C1 segment of cervical spinal cord (tissue), 14 donors: ENCODE data around the gene RAB3C.
"Not testable (repeated sequence)": the region's sequence is repeated elsewhere in the genome, so short reads cannot be mapped to it uniquely, and the experiment has no call there.

Experiments used
- DNase-seq, 14 donors: peaks; one replicate each; lab custom pipeline; 2025; lab: John Stamatoyannopoulos, UW

Gene RAB3C

DNA sequence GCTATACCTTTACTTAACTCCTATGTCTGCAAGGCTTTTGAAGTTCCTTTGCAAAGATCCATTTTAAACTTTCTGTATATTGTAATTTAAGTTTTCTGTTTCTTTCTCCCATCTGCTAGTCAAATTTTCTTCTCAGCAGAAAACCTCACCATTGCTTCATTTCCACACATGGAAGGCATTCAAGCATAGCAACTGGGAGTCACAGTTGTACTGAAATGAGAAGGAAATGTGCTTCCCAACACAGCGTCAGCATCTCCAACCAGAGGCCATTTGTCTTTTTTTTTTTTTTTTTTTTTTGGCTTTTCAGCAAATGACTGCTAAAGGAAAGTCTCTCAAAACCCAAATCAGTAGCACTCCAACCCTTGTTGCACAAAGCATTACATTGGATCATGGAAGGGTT lies 92.5 kb downstream of the RAB3C start:
- no peak for DNase-seq

DNA sequence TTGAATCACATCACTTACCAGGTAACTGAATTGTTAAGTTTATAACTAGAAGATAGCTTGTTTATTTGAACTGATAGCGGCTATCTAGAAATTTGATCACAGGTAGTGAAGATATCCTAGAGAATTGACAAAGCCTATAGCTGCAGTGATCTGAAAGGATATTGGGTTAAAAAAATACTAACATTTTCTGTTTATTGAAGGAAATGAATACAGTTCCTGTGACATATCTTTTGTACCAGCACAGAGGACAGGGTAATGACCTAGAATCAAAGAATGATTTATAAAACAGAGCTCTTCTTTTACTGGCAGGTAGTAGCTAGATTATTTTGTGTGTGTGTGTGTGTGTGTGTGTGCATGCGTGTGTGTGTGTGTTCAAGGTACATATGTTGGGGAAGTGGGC lies 94.8 kb downstream of the RAB3C start:
- DNase-seq, result no peak

DNA sequence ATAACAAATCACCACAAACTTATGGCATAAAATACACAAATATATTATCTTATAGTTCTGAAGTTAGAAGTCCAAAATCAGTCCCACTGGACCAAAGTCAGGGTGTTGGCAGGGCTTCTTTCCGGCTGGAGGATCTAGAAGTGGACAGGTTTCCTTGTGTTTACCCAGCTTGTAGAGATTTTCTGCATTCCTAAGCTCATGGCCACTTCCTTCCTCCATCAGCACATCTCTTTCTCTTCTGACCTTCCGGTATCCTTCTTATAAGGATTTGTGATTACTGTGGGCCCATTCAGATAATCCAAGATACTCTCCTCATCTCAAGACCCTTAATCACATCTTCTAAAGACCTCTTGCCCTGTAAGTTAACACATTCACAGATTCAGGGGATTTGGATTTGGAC lies 97.6 kb downstream of the RAB3C start:
- no peak for DNase-seq

DNA sequence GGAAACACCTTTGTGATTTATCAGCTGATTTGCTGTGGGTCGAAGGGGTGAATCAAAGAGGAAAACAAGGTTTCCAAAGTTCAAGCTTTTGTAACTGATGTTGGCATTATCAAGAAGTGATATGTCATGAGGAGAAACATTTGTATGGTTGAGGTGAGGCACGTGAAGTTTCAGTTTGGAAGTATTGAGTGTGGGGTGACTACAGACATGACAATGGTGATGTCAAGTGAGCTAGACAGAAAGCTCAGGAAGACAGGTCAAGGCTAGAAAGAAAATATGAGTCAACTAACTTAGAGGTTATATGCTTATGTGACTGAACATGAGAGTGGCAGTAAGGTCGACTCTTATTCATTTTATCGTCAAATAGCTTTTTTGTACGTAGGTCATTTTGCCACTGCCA lies 99.1 kb downstream of the RAB3C start:
- DNase-seq, result no peak

DNA sequence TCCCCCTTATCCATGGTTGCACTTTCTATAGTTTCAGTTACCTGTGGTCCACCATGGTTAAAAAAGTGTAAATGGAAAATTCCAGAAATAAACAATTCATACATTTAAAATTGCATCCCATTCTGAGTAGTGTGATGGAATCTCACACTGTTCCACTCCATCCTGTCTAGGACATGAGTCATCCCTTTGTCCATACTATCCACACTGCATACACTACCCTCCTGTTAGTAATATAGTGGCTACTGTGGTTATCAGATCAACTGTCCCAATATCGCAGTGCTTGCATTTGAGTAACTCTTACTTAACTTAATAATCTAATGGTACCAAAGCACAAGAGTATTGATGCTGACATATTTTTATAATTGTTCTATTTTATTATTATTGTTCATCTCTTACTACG lies 100.7 kb downstream of the RAB3C start:
- no peak for DNase-seq

DNA sequence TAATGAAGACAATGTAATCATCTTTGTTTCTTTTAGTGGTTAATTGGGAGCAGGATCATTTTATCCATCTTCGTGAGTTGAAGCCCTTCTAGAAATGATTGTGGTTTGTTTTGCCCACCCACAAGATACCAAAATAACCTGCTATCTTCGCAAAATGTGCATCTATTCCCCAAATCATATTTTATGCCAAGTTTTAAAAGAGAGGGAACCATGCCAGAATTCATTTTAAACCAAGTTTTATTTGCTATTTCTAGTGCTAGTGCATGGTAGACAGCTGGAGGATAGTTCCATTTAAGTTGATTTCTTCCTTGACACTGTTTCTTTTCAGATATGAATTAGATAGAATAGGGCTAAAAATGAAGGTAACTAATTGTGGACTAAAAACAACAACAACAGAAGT lies 104.2 kb downstream of the RAB3C start:
- no peak for DNase-seq

DNA sequence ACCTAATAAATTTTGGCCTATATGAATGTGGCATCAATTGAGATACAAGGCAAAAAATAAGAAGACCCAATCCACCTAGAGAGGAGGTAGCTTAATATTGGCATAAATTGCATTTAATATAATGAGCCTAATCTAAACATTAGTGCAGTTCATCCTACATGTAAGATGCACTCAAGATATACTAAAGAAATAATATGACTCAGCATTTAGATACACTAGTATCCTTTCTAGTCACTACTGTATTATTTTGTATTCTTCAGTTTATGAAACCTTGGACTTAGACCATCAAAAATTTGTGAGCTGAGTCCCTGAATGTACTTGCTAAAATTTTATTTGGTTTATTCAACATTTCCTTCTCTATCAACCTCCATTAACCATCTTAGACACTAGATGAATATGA lies 104.7 kb downstream of the RAB3C start:
- DNase-seq, result no peak

DNA sequence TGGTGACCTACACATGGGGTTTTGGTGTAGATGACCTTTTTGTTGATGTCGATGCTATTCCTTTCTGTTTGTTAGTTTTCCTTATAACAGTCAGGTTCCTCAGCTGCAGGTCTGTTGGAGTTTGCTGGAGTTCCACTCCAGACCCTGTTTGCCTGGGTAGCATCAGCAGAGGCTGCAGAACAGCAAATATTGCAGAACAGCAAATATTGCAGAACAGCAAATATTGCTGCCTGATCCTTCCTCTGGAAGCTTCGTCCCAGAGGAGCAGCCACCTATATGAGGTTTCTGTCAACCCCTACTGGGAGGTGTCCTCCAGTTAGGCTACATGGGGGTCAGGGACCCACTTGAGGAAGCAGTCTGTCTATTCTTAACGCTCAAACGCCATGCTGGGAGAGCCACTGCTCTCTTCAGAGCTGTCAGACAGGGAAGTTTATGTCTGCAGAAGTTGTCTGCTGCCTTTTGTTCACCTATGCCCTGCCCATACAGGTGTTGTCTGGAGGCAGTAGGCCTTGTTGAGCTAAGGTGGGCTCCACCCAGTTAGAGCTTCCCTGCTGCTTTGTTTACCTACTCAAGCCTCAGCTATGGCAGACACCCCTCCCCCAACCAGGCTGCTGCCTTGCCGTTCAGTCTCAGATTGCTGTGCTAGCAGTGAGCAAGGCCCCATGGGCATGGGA lies 116.3 kb downstream of the RAB3C start:
- not testable (repeated sequence) for DNase-seq

DNA sequence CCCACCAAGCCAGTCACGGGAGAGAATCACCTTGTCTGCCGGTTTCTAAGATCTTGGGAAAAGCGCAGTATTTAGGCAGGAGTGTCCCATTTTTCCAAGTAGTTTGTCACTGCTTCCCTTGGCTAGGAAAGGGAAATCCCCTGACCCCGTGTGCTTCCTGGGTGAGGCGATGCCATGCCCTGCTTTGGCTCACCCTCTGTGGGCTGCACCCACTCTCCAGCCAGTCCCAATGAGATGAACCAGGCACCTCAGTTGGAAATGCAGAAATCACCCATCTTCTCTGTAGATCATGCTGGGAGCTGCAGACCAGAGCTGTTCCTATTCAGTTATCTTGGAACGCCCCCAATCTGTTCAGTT lies 116.9 kb downstream of the RAB3C start:
- no peak for DNase-seq

DNA sequence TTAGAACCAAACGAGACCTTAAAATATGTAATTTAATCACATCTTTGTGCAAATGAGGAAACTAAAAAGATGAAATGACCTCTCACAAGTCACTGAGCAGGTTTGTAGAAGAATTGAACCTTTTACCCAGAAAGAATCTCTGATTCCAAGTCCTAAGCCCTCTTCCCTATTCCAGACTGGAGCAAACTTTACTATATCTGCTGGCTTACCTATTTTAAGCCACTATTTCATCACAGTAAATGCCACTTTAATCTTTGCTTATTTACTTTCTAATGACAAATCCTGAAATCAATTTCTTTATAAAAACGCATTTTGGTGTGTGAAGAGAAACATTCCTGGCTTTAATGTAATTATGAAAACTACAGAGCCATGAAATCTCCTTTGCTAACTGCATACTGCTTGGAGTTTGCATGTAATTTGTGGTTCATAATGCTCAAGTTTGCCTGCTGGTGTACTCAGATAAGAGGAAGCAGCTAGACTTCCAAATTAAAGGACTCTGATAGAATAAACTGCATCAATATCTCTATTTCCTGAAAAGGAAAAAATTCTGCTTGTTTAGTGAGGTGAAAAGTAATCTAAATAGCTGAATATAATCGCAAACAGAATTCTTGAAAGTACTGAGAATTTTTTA lies 121.2 kb downstream of the RAB3C start:
- no peak for DNase-seq

DNA sequence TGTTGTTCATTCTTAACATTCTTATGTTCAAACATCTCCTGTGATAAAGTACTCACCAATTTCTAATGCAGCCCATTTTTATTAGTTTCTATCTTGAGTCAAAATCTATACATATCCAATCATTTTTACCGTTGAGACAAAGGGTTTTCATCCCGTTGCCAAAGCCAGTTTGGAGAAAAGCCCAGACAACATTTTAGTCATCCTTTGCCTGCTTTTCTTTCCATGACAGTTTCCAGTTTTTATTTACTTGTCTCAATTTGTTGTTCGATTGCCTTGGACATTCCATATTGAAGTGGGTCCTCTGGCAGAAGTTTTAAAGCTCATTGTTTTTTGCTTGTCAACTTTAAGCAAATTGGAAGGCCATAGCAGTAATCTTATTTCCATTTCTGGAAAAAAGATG lies 123.9 kb downstream of the RAB3C start:
- DNase-seq, result no peak

DNA sequence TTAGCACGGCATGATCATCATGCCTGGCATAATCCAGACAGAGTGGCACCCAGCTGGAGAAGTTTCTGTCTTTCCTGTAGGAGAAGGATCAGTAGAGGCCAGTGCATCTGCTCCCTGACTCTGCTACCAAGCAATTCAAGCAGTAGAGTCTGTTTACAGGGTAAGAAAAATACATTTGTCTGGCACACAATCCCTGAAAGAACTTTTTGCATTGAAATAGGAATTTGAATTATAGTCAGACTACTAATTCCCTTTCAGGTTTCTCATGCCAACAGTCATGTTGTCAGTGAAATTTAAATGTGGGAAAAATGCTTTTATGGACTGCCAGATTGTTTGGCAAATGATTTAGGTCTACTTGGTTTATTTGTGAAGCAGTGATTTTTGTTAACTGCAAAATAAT lies 125.6 kb downstream of the RAB3C start:
- peak in 1 of 14 donors; percentile 28 for DNase-seq

DNA sequence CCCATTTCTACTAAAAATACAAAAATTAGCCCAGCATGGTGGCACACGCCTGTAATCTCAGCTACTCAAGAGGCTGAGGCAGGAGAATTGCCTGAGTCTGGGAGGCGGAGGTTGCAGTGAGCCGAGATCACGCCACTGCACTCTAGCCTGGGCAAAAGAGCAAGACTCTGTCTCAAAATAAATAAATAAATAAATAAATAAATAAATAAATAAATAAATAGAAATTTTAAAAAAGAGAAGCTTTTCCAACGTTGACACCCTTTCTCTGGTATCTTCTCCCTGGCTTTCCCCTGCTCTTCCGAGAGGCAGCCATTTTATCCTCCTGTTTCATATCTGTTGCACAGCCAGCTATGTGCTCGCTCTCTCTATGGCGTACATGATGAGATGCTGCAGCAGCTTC lies 127.5 kb downstream of the RAB3C start:
- not testable (repeated sequence) for DNase-seq

DNA sequence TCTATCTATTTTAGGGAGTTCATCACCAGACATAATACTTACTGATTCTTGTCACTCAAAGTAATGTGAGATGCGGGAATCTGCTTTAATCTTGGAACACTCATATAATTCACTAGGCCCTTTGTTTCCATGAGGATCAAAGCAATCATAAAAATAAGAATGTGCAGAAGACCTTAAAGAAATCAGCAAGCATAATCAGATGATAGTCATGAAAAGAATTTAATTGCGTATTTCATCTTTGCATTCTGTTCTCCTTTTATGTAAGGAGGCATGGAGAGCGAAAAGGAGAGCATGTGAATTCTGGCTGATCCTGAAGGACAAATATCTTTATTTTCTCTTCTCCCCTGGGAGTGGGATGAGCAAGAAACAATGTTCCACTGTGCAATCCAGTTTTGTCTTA lies 128.0 kb downstream of the RAB3C start:
- no peak for DNase-seq

DNA sequence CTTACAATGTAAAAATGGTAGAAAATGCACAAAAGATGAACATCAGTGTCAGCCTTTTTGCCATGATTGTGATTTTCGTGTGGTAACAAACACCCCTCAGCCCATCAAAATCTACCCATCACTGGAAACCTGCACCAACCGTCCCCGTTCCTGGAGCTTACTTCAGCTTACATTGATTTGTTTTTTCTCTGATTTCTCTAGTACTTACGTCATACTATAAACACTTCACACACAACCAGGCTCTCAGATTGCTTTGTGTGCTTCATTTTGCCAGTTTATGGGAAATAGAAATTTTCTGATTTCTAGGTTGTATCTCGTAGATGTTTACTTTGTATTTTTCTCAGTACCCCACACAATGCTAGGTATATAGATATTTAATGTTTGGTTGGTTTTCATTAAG lies 129.1 kb downstream of the RAB3C start:
- DNase-seq, result no peak

DNA sequence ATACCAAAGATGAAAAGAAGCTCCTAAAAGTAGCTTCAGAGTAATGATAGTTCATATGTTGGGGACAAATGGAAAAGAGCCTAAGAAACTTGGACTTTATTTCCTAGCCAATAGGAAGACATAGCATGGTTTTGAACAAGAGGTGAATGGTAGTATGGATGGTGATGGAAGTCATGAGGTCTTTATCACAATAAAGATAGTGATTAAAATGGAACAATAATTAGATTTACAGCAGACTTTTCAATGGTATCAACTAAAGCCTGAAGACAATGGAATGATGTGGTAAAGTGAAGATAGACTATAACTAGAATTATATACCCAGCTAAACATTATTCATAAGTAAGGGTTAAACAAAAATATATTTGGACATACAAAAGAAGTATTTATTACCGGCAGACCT lies 131.2 kb downstream of the RAB3C start:
- DNase-seq, result no peak

DNA sequence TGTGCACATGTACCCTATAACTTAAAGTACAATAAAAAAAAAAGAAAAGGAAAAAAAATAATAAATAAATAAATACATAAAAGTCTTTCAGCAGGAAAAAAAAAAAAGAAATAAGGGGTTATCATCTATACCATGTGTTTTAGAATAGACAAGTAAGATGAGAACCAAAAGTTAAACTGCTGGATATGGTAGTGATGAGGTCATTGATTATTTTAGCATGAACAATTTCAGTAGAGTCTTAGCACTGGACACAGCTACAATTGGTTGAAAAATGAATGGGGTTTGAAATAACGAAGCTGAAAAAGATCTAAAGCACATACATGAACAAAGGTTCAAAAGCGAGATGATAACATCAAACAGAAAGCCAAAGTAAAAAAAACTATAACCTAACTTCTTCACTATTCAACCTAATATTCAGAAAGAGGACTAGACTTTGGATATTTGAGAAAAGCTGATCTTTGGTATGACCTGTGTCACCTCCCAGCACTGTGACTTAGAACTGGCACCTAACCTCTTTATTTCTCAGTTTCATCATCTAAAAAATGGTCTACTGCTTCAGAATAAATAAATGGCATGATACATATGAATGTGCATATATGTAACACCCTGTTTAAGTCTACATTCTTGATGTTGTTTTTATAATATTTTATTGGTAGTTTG lies 133.3 kb downstream of the RAB3C start:
- no peak for DNase-seq

DNA sequence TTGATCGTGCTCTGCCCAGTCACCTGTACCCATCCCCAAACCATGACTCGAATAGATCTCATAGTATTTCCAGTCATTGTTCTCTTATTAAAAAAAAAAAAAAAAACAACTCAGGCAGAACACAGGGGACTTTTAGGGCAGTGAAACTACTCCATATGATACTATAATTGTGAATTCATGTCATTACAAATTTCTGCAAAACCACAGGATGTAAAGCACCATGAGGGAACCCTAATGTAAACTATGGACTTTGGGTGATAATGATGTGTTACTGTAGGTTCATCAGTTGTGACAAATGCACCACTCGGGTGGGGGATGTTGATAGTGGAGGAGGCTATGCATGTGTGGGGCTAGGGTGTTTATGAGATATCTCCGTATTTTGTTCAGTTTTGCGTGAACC lies 133.8 kb downstream of the RAB3C start:
- DNase-seq, result no peak

DNA sequence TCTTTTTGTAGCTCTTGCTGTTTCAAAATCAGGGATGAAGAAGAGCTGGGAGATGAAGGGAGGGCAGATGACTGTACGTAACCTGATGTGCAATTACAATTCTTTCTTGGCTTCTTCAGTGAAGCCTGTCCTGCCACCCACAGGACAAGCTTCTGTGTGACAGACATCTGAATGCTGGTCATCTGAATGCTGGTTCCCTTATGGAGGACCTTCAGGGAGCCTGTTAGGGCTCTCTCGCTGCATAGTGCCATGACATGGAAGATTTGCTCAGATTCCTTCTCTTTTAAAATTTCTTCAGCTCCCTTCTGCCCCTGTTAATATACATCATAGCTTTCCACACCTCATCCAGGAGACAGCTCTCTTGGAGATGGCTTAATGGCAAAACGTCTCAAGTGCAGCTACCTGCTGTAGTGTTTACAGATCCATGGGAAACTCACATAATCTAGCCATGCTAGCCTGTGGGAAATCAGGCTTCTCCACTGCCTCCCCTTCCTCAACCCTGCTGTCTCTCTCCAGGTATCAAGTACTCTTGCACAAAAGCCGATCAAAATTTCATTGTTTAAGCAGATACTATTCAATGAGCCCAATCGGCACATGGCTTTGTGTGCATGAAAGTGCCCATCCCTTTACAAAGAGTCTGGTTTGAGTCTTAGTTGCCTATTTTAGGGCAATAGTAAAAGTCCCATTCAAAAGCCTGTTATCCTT lies 134.6 kb downstream of the RAB3C start:
- no peak for DNase-seq

DNA sequence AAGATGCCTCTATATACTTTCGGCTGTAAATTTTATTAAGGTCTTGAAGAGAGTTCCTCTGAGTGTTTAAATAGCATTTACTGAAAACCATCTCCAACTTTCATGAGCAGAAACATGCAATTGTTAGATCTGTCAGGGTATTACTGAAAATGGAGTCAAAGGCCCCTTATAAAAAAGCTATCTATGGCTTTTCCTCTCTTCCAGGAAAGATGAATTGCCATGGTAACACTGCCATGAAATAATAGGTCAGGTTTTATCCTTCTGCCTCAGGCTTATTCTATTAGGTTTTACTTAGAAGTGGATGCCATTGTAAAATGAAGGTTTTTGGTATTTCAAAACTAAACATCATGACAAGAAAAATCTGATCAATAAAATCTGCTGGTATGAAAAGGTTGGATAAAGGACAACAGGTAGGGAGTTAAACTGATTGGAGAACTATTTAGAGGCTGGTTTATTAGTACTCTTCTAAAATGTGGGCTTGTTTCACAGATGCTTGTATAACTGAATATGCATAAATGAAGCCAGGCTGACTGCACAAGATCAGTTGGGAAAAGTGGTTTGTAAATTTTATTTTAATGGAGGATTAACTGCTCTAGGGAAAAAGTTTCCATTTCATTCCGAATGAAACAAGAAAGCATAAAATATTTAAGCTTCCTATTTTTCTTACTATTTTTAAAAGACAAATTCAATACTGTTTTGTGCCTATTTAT lies 135.5 kb downstream of the RAB3C start:
- no peak for DNase-seq

DNA sequence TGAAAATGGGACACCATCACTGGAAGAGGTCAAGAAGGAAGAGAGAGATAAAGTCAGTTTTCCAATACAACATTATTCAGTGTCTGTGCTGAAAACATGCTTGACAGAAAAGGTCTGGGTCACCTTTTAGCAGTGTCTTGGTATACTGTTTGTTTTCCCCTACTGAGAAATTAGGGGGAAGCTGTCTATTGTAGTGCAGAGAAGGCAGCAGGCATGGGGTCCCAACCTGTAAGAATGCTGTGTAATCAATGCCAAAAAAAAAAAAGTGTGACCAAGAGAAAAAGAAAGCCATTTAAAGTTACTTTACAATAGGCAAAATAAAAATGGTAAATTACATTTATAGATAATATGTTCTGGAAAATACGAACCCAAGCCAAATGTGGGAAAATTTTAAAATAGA lies 139.3 kb downstream of the RAB3C start:
- no peak for DNase-seq

DNA sequence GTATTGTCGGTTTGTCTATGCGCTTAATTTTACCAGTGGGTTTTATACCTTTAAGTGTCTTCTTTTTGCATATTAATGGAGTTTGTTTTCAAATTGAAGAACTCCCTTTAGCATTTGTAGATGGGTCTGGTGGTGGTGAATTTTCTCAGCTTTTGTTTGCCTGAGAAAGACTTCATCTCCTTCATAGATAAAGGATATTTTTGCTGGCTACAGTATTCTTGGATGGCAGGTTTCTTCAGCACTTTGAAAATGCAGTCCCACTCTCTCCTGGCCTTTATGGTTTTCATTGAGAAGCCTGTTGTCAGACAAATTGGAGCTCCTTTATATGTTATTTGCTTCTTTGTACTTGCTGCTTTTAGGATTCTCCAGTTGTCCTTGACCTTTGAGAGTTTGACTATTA lies 142.1 kb downstream of the RAB3C start:
- DNase-seq, result no peak
